ENCODE data around the gene ZNF79. TPM values are rescaled to one million over a fixed set of nuclear protein-coding genes. Genes with fewer than 3 reads are reported as not detected.
"Not testable (repeated sequence)": the region's sequence is repeated elsewhere in the genome, so short reads cannot be mapped to it uniquely, and the experiment has no call there.

Gene ZNF79
- polyA plus RNA-seq, 3 donors, result 6.3 to 7.5 (median 6.4) TPM

- no peak for DNase-seq (ENCODE audit: extremely low read depth in 1 of 11, low read depth in 9 of 11, low spot score in 4 of 11)
Observed at GRCh38 chr9:127447416-127448111, 23.4 kb downstream of the ZNF79 start.

GRCh38 chr9:127448112-127448805 lies 24.1 kb downstream of the ZNF79 start:
- DNase-seq (ENCODE audit: extremely low read depth in 1 of 11, low read depth in 9 of 11, low spot score in 4 of 11), result no peak

- DNase-seq (ENCODE audit: extremely low read depth in 1 of 11, low read depth in 9 of 11, low spot score in 4 of 11), result no peak
Observed at GRCh38 chr9:127449332-127449966, 25.3 kb downstream of the ZNF79 start.

GRCh38 chr9:127450243-127450760 lies 26.1 kb downstream of the ZNF79 start:
- peak in 1 of 11 donors; percentile 10 for DNase-seq (ENCODE audit: extremely low read depth in 1 of 11, low read depth in 9 of 11, low spot score in 4 of 11)

- peak; percentile 93 to 99 (median 96) for DNase-seq (ENCODE audit: extremely low read depth in 1 of 11, low read depth in 9 of 11, low spot score in 4 of 11)
Observed at GRCh38 chr9:127450830-127451607, 26.8 kb downstream of the ZNF79 start, which contains the start of the genes LRSAM1 and RPL12. LRSAM1 (plus strand) TSS chr9:127451510; CDS start chr9:127454528, 3,018 bp downstream. RPL12 (minus strand) TSS chr9:127451406; CDS start chr9:127451317, 89 bp downstream.

- peak in 3 of 11 donors; percentile 30 to 36 (median 32) for DNase-seq (ENCODE audit: extremely low read depth in 1 of 11, low read depth in 9 of 11, low spot score in 4 of 11)
Observed at GRCh38 chr9:127451608-127451857, 27.4 kb downstream of the ZNF79 start.

GRCh38 chr9:127451858-127452656 lies 27.9 kb downstream of the ZNF79 start:
- DNase-seq (ENCODE audit: extremely low read depth in 1 of 11, low read depth in 9 of 11, low spot score in 4 of 11), result peak in 2 of 11 donors; percentile 36

GRCh38 chr9:127452691-127453090 lies 28.5 kb downstream of the ZNF79 start:
- DNase-seq (ENCODE audit: extremely low read depth in 1 of 11, low read depth in 9 of 11, low spot score in 4 of 11), result no peak

- no peak for DNase-seq (ENCODE audit: extremely low read depth in 1 of 11, low read depth in 9 of 11, low spot score in 4 of 11)
Observed at GRCh38 chr9:127455324-127455992, 31.3 kb downstream of the ZNF79 start.

- DNase-seq (ENCODE audit: extremely low read depth in 1 of 11, low read depth in 9 of 11, low spot score in 4 of 11), result no peak
Observed at GRCh38 chr9:127457191-127457878, 33.2 kb downstream of the ZNF79 start.

GRCh38 chr9:127458921-127459320 lies 34.7 kb downstream of the ZNF79 start:
- no peak for DNase-seq (ENCODE audit: extremely low read depth in 1 of 11, low read depth in 9 of 11, low spot score in 4 of 11)

- no peak for DNase-seq (ENCODE audit: extremely low read depth in 1 of 11, low read depth in 9 of 11, low spot score in 4 of 11)
Observed at GRCh38 chr9:127463382-127463781, 39.2 kb downstream of the ZNF79 start.

- no peak for DNase-seq (ENCODE audit: extremely low read depth in 1 of 11, low read depth in 9 of 11, low spot score in 4 of 11)
Observed at GRCh38 chr9:127463911-127464310, 39.7 kb downstream of the ZNF79 start.

- not testable (repeated sequence) for DNase-seq (ENCODE audit: extremely low read depth in 1 of 11, low read depth in 9 of 11, low spot score in 4 of 11)
Observed at GRCh38 chr9:127466407-127466917, 42.3 kb downstream of the ZNF79 start.

- DNase-seq (ENCODE audit: extremely low read depth in 1 of 11, low read depth in 9 of 11, low spot score in 4 of 11), result no peak
Observed at GRCh38 chr9:127467621-127468020, 43.4 kb downstream of the ZNF79 start.

GRCh38 chr9:127470662-127471061 lies 46.5 kb downstream of the ZNF79 start:
- DNase-seq (ENCODE audit: extremely low read depth in 1 of 11, low read depth in 9 of 11, low spot score in 4 of 11), result no peak

- DNase-seq (ENCODE audit: extremely low read depth in 1 of 11, low read depth in 9 of 11, low spot score in 4 of 11), result no peak
Observed at GRCh38 chr9:127473501-127473900, 49.3 kb downstream of the ZNF79 start.
